Activated B cell treated with CpG ODN at 0.5 μM for 24 hours (primary cell): ENCODE measurements around the gene SLAMF1. TPM values are rescaled to one million over a fixed set of nuclear protein-coding genes. Genes with fewer than 3 reads are reported as not detected.
A peak's percentile ranks its signal among the peaks of the same experiment; 100 is the strongest.

Experiments used
- ATAC-seq: fragments of 200-7000 bp; cut with Tn5 transposase; one replicate; pipeline ENCODE4 v1.10.0; 2021; ENCODE audit warnings: low read depth, mild to moderate bottlenecking, moderate library complexity
- CTCF ChIA-PET: fragments of 350-600 bp; sonication (Branson Sonifier 250); formaldehyde crosslinking; loops from one replicate; lab custom pipeline; 2021; ENCODE audit warnings: antibody characterized with exemption; lab: Charles Lee
- POLR2A ChIA-PET: fragments of 350-600 bp; sonication (Branson Sonifier 250); formaldehyde crosslinking; loops from one replicate; lab custom pipeline; 2021; ENCODE audit warnings: antibody characterized with exemption; lab: Charles Lee
- DNase-seq: peaks from one replicate; pipeline ENCODE4 v3.0.0; 2022
- H3K27ac Mint-ChIP-seq: one replicate; pipeline ENCODE4 v1.8.0; 2020; ENCODE audit warnings: mixed read lengths
- H3K27me3 Mint-ChIP-seq: one replicate; pipeline ENCODE4 v1.8.0; 2021; ENCODE audit warnings: mixed read lengths
- H3K36me3 Mint-ChIP-seq: one replicate; pipeline ENCODE4 v1.8.0; 2021; ENCODE audit warnings: low read depth, mixed read lengths
- H3K4me1 Mint-ChIP-seq: one replicate; pipeline ENCODE4 v1.8.0; 2021; ENCODE audit warnings: mixed read lengths
- H3K4me3 Mint-ChIP-seq: one replicate; pipeline ENCODE4 v1.8.0; 2020; ENCODE audit warnings: mild to moderate bottlenecking, mixed read lengths
- H3K9me3 Mint-ChIP-seq: one replicate; pipeline ENCODE4 v1.8.0; 2020; ENCODE audit warnings: mixed read lengths
- intact Hi-C: fragments of 100-400 bp; cut with micrococcal nuclease; formaldehyde crosslinking; loops from one replicate; pipeline ENCODE4 v1.15.1; 2024
- total RNA-seq: library from RNA; stranded (reverse); gene quantifications from 2 replicates; pipeline ENCODE4 v1.2.3, GENCODE V29; 2022
- TF ChIP-seq, protein P1 (sequence below): fragments of 200-600 bp; IDR thresholded peaks from one replicate; pipeline ENCODE4 v1.8.0; 2022; ENCODE audit warnings: antibody characterized with exemption, mild to moderate bottlenecking

SLAMF1 gene
- total RNA-seq, 1 donor from 2014 or later = 91.7 TPM

DNA sequence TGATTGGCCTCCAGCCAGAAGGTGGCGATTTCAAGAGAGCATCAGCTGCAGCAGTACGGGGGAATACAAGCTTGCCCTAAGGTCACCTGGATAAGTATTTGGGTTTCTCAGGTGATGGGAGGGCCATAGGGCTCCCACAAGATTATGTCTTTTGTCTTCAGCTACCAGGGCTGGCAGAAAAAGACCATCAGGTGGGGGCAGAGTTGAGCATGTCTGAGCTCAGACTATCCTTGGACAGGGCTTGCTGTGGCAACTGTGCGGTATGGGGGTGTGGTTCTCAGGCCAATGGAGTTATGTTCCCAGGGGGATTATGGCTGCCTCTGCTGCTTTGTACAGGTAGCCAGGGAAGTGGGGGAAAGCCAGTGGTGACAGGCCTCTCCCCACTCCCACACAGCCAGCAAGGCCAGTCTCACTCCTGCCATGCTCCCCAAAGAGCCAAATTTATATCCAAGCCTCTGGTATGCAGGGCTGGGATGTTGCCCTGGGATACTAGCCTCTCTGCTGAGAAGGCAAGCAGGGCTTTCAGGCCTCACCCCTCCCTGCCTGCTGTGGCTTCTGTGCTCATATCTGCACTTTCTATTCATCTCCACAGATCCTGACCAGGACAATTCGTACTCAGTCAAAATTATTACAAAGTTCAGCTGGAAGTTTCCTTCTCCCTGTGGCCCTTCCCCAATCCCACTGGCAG is 40.9 kb downstream of the SLAMF1 start:
- Mint-ChIP-seq H3K4me3 (no peak overlapping the region), H3K27me3 (no peaks in the 10 kb centered on the region), H3K27ac (peak overlapping the region; percentile 84), H3K9me3 (peaks cover 14% of the 10 kb centered on the region), H3K4me1 (peaks cover 31% of the 10 kb centered on the region), H3K36me3 (peaks cover 52% of the 10 kb centered on the region)
- ChIA-PET CTCF (interaction anchor here (0.5 to 9.0 kb wide), 27 partner anchors 8 to 345 kb away, joined by 3 to 175 read pairs (median 4); partner anchors contain the start of gene SLAMF6), POLR2A (interaction anchor here (1.1 to 4.0 kb wide), 8 partner anchors 56 to 177 kb away, joined by 3 to 23 read pairs (median 5); no protein-coding TSS in a partner anchor)
- intact Hi-C loops = loop anchor here (2.0 to 10.0 kb wide), 2 partner anchors 117 to 411 kb away; partner anchors contain the start of gene CASQ1
- ATAC-seq = no peak
- TF ChIP-seq, protein P1, sequence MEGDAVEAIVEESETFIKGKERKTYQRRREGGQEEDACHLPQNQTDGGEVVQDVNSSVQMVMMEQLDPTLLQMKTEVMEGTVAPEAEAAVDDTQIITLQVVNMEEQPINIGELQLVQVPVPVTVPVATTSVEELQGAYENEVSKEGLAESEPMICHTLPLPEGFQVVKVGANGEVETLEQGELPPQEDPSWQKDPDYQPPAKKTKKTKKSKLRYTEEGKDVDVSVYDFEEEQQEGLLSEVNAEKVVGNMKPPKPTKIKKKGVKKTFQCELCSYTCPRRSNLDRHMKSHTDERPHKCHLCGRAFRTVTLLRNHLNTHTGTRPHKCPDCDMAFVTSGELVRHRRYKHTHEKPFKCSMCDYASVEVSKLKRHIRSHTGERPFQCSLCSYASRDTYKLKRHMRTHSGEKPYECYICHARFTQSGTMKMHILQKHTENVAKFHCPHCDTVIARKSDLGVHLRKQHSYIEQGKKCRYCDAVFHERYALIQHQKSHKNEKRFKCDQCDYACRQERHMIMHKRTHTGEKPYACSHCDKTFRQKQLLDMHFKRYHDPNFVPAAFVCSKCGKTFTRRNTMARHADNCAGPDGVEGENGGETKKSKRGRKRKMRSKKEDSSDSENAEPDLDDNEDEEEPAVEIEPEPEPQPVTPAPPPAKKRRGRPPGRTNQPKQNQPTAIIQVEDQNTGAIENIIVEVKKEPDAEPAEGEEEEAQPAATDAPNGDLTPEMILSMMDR = no peak
- DNase-seq = no peak

DNA sequence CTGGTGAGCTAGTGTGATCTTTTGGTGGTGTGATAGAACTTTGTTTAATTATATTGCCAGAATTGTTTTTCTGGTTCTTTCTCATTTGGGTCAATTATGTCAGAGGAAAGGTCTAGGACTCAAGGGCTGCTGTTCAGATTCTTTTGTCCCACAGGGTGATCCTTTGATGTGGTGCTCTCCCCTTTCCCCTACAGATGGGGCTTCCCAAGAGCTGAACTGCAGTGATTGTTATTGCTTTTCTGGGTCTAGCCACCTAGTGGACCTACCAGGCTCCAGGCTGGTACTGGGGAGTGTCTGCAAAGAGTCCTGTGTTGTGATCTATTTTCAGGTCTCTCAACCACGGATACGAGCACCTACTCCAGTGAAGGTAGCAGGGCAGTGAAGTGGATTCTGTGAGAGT is 41.6 kb downstream of the SLAMF1 start:
- Mint-ChIP-seq H3K9me3 (peaks cover 14% of the 10 kb centered on the region), H3K4me1 (peaks cover 31% of the 10 kb centered on the region), H3K4me3 (no peak overlapping the region), H3K27ac (peak overlapping the region; percentile 84), H3K36me3 (peaks cover 45% of the 10 kb centered on the region), H3K27me3 (no peaks in the 10 kb centered on the region)
- ChIA-PET POLR2A (interaction anchor here (1.1 to 4.0 kb wide), 5 partner anchors 56 to 176 kb away, joined by 3 to 23 read pairs (median 4); no protein-coding TSS in a partner anchor), CTCF (interaction anchor here (1.1 to 9.0 kb wide), 8 partner anchors 56 to 175 kb away, joined by 4 to 175 read pairs (median 18); partner anchors contain the start of gene SLAMF6)
- DNase-seq (no peak), ATAC-seq (no peak)
- intact Hi-C loops = loop anchor here (10.0 kb wide), 1 partner anchor 410 kb away; the partner anchor contains the start of gene CASQ1
- TF ChIP-seq, protein P1 = no peak

DNA sequence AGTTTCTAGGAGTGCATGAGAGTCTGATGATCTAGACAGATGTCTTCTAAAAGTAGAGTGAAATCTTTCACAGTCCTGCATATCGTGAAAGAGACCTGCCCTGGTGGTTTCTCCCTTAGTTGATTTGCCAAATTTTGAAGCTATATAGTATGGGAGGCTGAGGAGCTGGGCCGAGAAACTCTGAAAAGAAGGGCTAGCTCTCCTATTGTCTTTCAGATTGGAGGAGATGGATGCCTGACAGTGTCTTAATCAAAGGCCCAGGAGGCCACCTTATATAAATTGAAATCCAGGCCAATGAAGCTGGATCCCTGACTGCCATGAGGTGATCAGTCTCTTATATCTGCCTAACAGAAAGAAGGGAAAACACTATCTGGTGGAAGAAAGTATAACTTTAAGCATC is 49.1 kb downstream of the SLAMF1 start:
- Mint-ChIP-seq H3K36me3 (peaks cover 5% of the 10 kb centered on the region), H3K27ac (no peak overlapping the region), H3K27me3 (no peaks in the 10 kb centered on the region), H3K4me3 (no peak overlapping the region), H3K4me1 (no peaks in the 10 kb centered on the region), H3K9me3 (peaks cover 16% of the 10 kb centered on the region)
- ATAC-seq (no peak), DNase-seq (no peak)
- intact Hi-C loops = no loop called here
- ChIA-PET CTCF (interaction anchor here (0.6 to 1.3 kb wide), 3 partner anchors 9 to 54 kb away, joined by 3 to 6 read pairs (median 3); no protein-coding TSS in a partner anchor), POLR2A (no interaction called here)
- TF ChIP-seq, protein P1 = no peak

DNA sequence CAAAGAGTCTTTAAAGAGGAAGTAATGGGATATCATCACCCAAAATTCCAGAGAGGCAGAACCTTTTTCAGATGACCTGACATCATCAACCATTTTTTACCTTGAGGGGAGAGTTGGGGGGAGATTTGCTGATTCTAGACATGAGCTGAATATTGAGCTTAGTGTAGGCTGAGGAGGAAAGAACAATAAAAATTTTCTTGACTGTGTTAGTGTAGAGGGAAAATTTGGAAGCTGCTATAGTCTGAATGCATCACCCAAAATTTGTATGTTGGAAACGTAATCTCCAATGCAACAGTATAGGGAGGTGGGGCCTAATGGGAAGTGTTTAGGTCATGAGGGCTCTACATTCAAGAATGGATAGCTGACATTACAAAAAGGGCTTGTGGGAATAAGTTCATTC is 49.8 kb downstream of the SLAMF1 start:
- ChIA-PET POLR2A (no interaction called here), CTCF (interaction anchor here (0.9 to 1.3 kb wide), 2 partner anchors 10 to 54 kb away, joined by 3 to 6 read pairs; no protein-coding TSS in a partner anchor)
- Mint-ChIP-seq H3K4me3 (no peak overlapping the region), H3K27ac (no peak overlapping the region), H3K9me3 (peaks cover 18% of the 10 kb centered on the region), H3K27me3 (no peaks in the 10 kb centered on the region), H3K4me1 (no peaks in the 10 kb centered on the region), H3K36me3 (peaks cover 5% of the 10 kb centered on the region)
- TF ChIP-seq, protein P1 = no peak
- no peak for ATAC-seq
- DNase-seq = no peak
- intact Hi-C loops = no loop called here

DNA sequence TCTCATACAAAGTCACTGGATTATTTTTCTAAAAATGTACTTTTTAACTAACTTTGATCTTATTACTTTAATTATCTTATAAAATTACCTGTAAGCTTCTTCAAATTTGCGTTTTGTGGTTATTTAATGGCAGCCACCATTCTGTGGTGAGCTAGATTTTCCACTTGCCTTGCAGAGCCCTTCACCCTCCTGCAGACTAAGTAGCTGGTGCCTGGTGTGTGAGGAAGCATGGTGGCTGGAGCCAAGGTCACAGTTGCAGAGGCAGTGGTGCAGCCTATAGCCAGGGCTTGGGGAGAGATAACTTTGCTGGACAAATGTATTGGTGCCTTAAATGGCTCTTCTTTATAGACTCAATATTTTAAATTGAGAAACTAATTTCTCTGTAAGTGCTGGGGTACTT is 56.4 kb downstream of the SLAMF1 start:
- H3K36me3 Mint-ChIP-seq = peaks cover 5% of the 10 kb centered on the region
- CTCF ChIA-PET = interaction anchor here (1.2 to 1.7 kb wide), 2 partner anchors 16 to 41 kb away, joined by 3 to 4 read pairs; no protein-coding TSS in a partner anchor
- H3K4me3 Mint-ChIP-seq = no peak overlapping the region
- no peaks in the 10 kb centered on the region for H3K27me3 Mint-ChIP-seq
- DNase-seq = no peak
- TF ChIP-seq, protein P1 = no peak
- peaks cover 9% of the 10 kb centered on the region for H3K4me1 Mint-ChIP-seq
- POLR2A ChIA-PET = interaction anchor here (0.6 kb wide), 1 partner anchor 150 kb away, joined by 3 read pairs; no protein-coding TSS in a partner anchor
- intact Hi-C loops = no loop called here
- no peak for ATAC-seq
- H3K9me3 Mint-ChIP-seq = peaks cover 11% of the 10 kb centered on the region
- no peak overlapping the region for H3K27ac Mint-ChIP-seq
